Skeletal muscle tissue (tissue), 4 donors: Measurements from ENCODE around the gene MEA1. TPM values are rescaled to one million over a fixed set of nuclear protein-coding genes. Genes with fewer than 3 reads are reported as not detected.
A peak's percentile ranks its signal among the peaks of the same experiment; 100 is the strongest.

Experiments used
- H3K27ac ChIP-seq: one replicate; pipeline ENCODE4 v1.7.0; 2013; ENCODE audit warnings: mild to moderate bottlenecking, low read depth, low read length, inconsistent platforms
- H3K27me3 ChIP-seq, 3 donors: one replicate each; pipeline ENCODE4 v1.7.0; 2013; ENCODE audit warnings: low read length in 3 of 3; ENCODE audit not compliant: control insufficient read depth in 3 of 3, insufficient read depth in 3 of 3
- H3K36me3 ChIP-seq, 3 donors: one replicate each; pipeline ENCODE4 v1.7.0; 2013; ENCODE audit warnings: low read length in 3 of 3; ENCODE audit not compliant: control insufficient read depth in 3 of 3, insufficient read depth in 3 of 3
- H3K4me1 ChIP-seq, 3 donors: one replicate each; pipeline ENCODE4 v1.7.0; 2013; ENCODE audit warnings: low read length in 3 of 3, mild to moderate bottlenecking in 3 of 3; ENCODE audit not compliant: control insufficient read depth in 3 of 3, insufficient read depth in 3 of 3
- H3K4me3 ChIP-seq, 3 donors: one replicate each; pipeline ENCODE4 v1.7.0; 2013; ENCODE audit warnings: low read length in 3 of 3
- H3K9ac ChIP-seq, 3 donors: one replicate each; pipeline ENCODE4 v1.7.0; 2013; ENCODE audit warnings: low read length in 3 of 3, mild to moderate bottlenecking in 3 of 3, moderate library complexity in 2 of 3, low read depth in 1 of 3
- H3K9me3 ChIP-seq, 3 donors: one replicate each; pipeline ENCODE4 v1.7.0; 2013; ENCODE audit warnings: low read length in 3 of 3; ENCODE audit not compliant: control insufficient read depth in 3 of 3
- total RNA-seq: library from RNA; depleted of rRNA; stranded (reverse); fragments of >200 nt; gene quantifications from one replicate; pipeline ENCODE4 v1.2.3, GENCODE V29; 2014
- donor health status: Osteomylitis.

The MEA1 gene
- total RNA-seq, 1 donor from 2014 or later: 29.7 TPM

GRCh38 chr6:43040542-43041257 is 27.0 kb upstream of the MEA1 start:
- H3K9me3 ChIP-seq: no peaks in the 10 kb centered on the region
- H3K27ac ChIP-seq: no peak overlapping the region
- H3K36me3 ChIP-seq: peaks cover 26 to 65% (median 57%) of the 10 kb centered on the region in 3 donors
- H3K4me3 ChIP-seq: no peak overlapping the region
- no peaks in the 10 kb centered on the region for H3K27me3 ChIP-seq
- peaks cover 17 to 28% (median 20%) of the 10 kb centered on the region in 3 donors for H3K4me1 ChIP-seq
- H3K9ac ChIP-seq: no peak overlapping the region

- Histone ChIP-seq H3K9ac (no peak overlapping the region), H3K9me3 (no peaks in the 10 kb centered on the region), H3K27me3 (no peaks in the 10 kb centered on the region), H3K36me3 (peaks cover 30 to 54% (median 51%) of the 10 kb centered on the region in 3 donors), H3K4me1 (peaks cover 30 to 40% (median 33%) of the 10 kb centered on the region in 3 donors), H3K4me3 (no peak overlapping the region), H3K27ac (no peak overlapping the region)
Observed at GRCh38 chr6:43038727-43039126, 25.0 kb upstream of the MEA1 start.

- H3K4me1 ChIP-seq: peaks cover 30 to 40% (median 33%) of the 10 kb centered on the region in 3 donors
- peak overlapping the region in 1 of 3 donors; percentile 16 for H3K9ac ChIP-seq
- H3K27ac ChIP-seq: peak overlapping the region; percentile 56
- no peaks in the 10 kb centered on the region for H3K27me3 ChIP-seq
- peaks cover 25 to 48% (median 46%) of the 10 kb centered on the region in 3 donors for H3K36me3 ChIP-seq
- no peak overlapping the region for H3K4me3 ChIP-seq
- H3K9me3 ChIP-seq: no peaks in the 10 kb centered on the region
Observed at GRCh38 chr6:43037706-43038105, 24.0 kb upstream of the MEA1 start.

- Histone ChIP-seq H3K9ac (peak overlapping the region in 1 of 3 donors; percentile 50), H3K36me3 (peaks cover 27 to 48% (median 46%) of the 10 kb centered on the region in 3 donors), H3K27me3 (no peaks in the 10 kb centered on the region), H3K4me1 (peaks cover 30 to 40% (median 33%) of the 10 kb centered on the region in 3 donors), H3K4me3 (no peak overlapping the region), H3K9me3 (no peaks in the 10 kb centered on the region), H3K27ac (peak overlapping the region; percentile 56)
Observed at GRCh38 chr6:43037197-43037596, 23.5 kb upstream of the MEA1 start.

GRCh38 chr6:43036712-43037111 is 23.0 kb upstream of the MEA1 start:
- no peaks in the 10 kb centered on the region for H3K9me3 ChIP-seq

GRCh38 chr6:43035495-43036194 is 21.9 kb upstream of the MEA1 start:
- Histone ChIP-seq H3K4me3 (peak overlapping the region in 2 of 3 donors; percentile 41 to 52), H3K9ac (peak overlapping the region; percentile 15 to 81 (median 62)), H3K9me3 (no peaks in the 10 kb centered on the region), H3K27ac (peak overlapping the region; percentile 89), H3K36me3 (peaks cover 24 to 46% (median 43%) of the 10 kb centered on the region in 3 donors), H3K4me1 (peaks cover 30 to 40% (median 33%) of the 10 kb centered on the region in 3 donors), H3K27me3 (no peaks in the 10 kb centered on the region)

More at GRCh38 chr6:43036712-43037111, 23.0 kb upstream of the MEA1 start:
- peaks cover 27 to 49% (median 47%) of the 10 kb centered on the region in 3 donors for H3K36me3 ChIP-seq
- H3K9ac ChIP-seq: peak overlapping the region in 1 of 3 donors; percentile 50
- H3K27me3 ChIP-seq: no peaks in the 10 kb centered on the region
- H3K4me1 ChIP-seq: peaks cover 30 to 40% (median 33%) of the 10 kb centered on the region in 3 donors
- H3K4me3 ChIP-seq: peak overlapping the region in 1 of 3 donors; percentile 13
- peak overlapping the region; percentile 56 for H3K27ac ChIP-seq

GRCh38 chr6:43034190-43034525 is 20.4 kb upstream of the MEA1 start:
- Histone ChIP-seq H3K4me1 (peaks cover 33 to 37% (median 36%) of the 10 kb centered on the region in 3 donors), H3K27ac (no peak overlapping the region), H3K9me3 (no peaks in the 10 kb centered on the region), H3K36me3 (peaks cover 32 to 49% (median 44%) of the 10 kb centered on the region in 3 donors), H3K4me3 (no peak overlapping the region), H3K27me3 (no peaks in the 10 kb centered on the region), H3K9ac (peak overlapping the region in 1 of 3 donors; percentile 62)

GRCh38 chr6:43033496-43034189 is 19.9 kb upstream of the MEA1 start:
- peaks cover 34 to 49% (median 46%) of the 10 kb centered on the region in 3 donors for H3K36me3 ChIP-seq
- H3K4me3 ChIP-seq: no peak overlapping the region
- no peaks in the 10 kb centered on the region for H3K9me3 ChIP-seq
- H3K9ac ChIP-seq: peak overlapping the region in 1 of 3 donors; percentile 62
- H3K27ac ChIP-seq: no peak overlapping the region
- H3K27me3 ChIP-seq: no peaks in the 10 kb centered on the region
- H3K4me1 ChIP-seq: peaks cover 32 to 33% (median 33%) of the 10 kb centered on the region in 3 donors

- H3K27me3 ChIP-seq: no peaks in the 10 kb centered on the region
- H3K4me1 ChIP-seq: peaks cover 23 to 31% (median 28%) of the 10 kb centered on the region in 3 donors
- no peak overlapping the region for H3K9ac ChIP-seq
- H3K36me3 ChIP-seq: peaks cover 36 to 46% (median 39%) of the 10 kb centered on the region in 3 donors
- H3K9me3 ChIP-seq: no peaks in the 10 kb centered on the region
- no peak overlapping the region for H3K27ac ChIP-seq
- H3K4me3 ChIP-seq: no peak overlapping the region
Observed at GRCh38 chr6:43032326-43032725, 18.6 kb upstream of the MEA1 start.
